ENCODE measurements around the gene CTSV.
"Not testable (repeated sequence)": the region's sequence is repeated elsewhere in the genome, so short reads cannot be mapped to it uniquely, and the experiment has no call there.

DNA sequence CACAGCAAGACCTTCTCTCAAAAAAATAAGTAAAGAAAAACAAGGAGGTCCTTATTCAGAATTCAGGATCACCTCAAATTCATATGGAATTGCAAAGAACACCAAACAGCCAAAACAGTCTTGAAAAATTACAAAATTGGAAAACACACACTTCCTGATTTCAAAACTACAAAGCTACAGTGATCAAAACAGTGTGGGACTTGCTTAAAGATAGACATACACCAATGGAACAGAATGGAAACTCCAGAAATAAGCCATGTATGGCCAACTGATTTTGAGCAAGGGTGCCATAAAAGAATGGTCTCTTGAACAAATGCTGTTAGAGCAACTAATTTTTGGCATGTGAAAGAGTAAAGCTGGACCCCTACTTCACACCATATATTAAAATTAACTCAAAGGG, 36.7 kb downstream of the CTSV start:
- TF ChIP-seq, protein P1, sequence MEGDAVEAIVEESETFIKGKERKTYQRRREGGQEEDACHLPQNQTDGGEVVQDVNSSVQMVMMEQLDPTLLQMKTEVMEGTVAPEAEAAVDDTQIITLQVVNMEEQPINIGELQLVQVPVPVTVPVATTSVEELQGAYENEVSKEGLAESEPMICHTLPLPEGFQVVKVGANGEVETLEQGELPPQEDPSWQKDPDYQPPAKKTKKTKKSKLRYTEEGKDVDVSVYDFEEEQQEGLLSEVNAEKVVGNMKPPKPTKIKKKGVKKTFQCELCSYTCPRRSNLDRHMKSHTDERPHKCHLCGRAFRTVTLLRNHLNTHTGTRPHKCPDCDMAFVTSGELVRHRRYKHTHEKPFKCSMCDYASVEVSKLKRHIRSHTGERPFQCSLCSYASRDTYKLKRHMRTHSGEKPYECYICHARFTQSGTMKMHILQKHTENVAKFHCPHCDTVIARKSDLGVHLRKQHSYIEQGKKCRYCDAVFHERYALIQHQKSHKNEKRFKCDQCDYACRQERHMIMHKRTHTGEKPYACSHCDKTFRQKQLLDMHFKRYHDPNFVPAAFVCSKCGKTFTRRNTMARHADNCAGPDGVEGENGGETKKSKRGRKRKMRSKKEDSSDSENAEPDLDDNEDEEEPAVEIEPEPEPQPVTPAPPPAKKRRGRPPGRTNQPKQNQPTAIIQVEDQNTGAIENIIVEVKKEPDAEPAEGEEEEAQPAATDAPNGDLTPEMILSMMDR (IDR thresholded peaks at IDR 0.05 in 4 of 5, conservative IDR thresholded peaks at IDR 0.05 in 1 of 5) = not testable (repeated sequence)
- TF ChIP-seq POLR2A (IDR thresholded peaks at IDR 0.05) = not testable (repeated sequence)
